ENCODE results near the gene CYP26B1.

CYP26B1 gene

GRCh38 chr2:72166279-72166678, 18.6 kb upstream of the CYP26B1 start:
- TF ChIP-seq POLR2A (IDR thresholded peaks at IDR 0.05; ENCODE audit: low read depth, low read length) = no peak
- FAIRE-seq (no peak), DNase-seq (ENCODE audit: insufficient read length, low spot score) (no peak)

- DNase-seq (ENCODE audit: insufficient read length, low spot score) (no peak), FAIRE-seq (no peak)
- no peak for TF ChIP-seq POLR2A (IDR thresholded peaks at IDR 0.05; ENCODE audit: low read depth, low read length)
These were observed 18.1 kb upstream of the CYP26B1 start for GRCh38 chr2:72165792-72166191.

- FAIRE-seq = no peak
- no peak for DNase-seq (ENCODE audit: insufficient read length, low spot score)
- no peak for TF ChIP-seq POLR2A (IDR thresholded peaks at IDR 0.05; ENCODE audit: low read depth, low read length)
These were observed 14.9 kb upstream of the CYP26B1 start for GRCh38 chr2:72162574-72162973.

GRCh38 chr2:72159211-72159993, 11.7 kb upstream of the CYP26B1 start:
- FAIRE-seq = no peak
- DNase-seq (ENCODE audit: insufficient read length, low spot score) = no peak
- TF ChIP-seq POLR2A (IDR thresholded peaks at IDR 0.05; ENCODE audit: low read depth, low read length) = no peak

GRCh38 chr2:72157871-72158771, 10.5 kb upstream of the CYP26B1 start:
- TF ChIP-seq POLR2A (IDR thresholded peaks at IDR 0.05; ENCODE audit: low read depth, low read length) = no peak

GRCh38 chr2:72156872-72157271, 9.2 kb upstream of the CYP26B1 start:
- DNase-seq (ENCODE audit: insufficient read length, low spot score) (no peak), FAIRE-seq (no peak)

More at GRCh38 chr2:72157871-72158771, 10.5 kb upstream of the CYP26B1 start:
- FAIRE-seq (no peak), DNase-seq (ENCODE audit: insufficient read length, low spot score) (no peak)

GRCh38 chr2:72155737-72156136, 8.1 kb upstream of the CYP26B1 start:
- FAIRE-seq = no peak

More at GRCh38 chr2:72156872-72157271, 9.2 kb upstream of the CYP26B1 start:
- no peak for TF ChIP-seq POLR2A (IDR thresholded peaks at IDR 0.05; ENCODE audit: low read depth, low read length)

GRCh38 chr2:72155151-72155550, 7.5 kb upstream of the CYP26B1 start:
- no peak for DNase-seq (ENCODE audit: insufficient read length, low spot score)
- FAIRE-seq = no peak
- no peak for TF ChIP-seq POLR2A (IDR thresholded peaks at IDR 0.05; ENCODE audit: low read depth, low read length)

More at GRCh38 chr2:72155737-72156136, 8.1 kb upstream of the CYP26B1 start:
- TF ChIP-seq POLR2A (IDR thresholded peaks at IDR 0.05; ENCODE audit: low read depth, low read length) = no peak
- no peak for DNase-seq (ENCODE audit: insufficient read length, low spot score)

GRCh38 chr2:72154386-72154975, 6.8 kb upstream of the CYP26B1 start:
- no peak for DNase-seq (ENCODE audit: insufficient read length, low spot score)

GRCh38 chr2:72153924-72154323, 6.3 kb upstream of the CYP26B1 start:
- FAIRE-seq (no peak), DNase-seq (ENCODE audit: insufficient read length, low spot score) (no peak)
- no peak for TF ChIP-seq POLR2A (IDR thresholded peaks at IDR 0.05; ENCODE audit: low read depth, low read length)

More at GRCh38 chr2:72154386-72154975, 6.8 kb upstream of the CYP26B1 start:
- FAIRE-seq = no peak
- TF ChIP-seq POLR2A (IDR thresholded peaks at IDR 0.05; ENCODE audit: low read depth, low read length) = no peak

- no peak for TF ChIP-seq POLR2A (IDR thresholded peaks at IDR 0.05; ENCODE audit: low read depth, low read length)
- FAIRE-seq (no peak), DNase-seq (ENCODE audit: insufficient read length, low spot score) (no peak)
These were observed 5.5 kb upstream of the CYP26B1 start for GRCh38 chr2:72153026-72153791.

GRCh38 chr2:72150861-72151356, 3.2 kb upstream of the CYP26B1 start:
- DNase-seq (ENCODE audit: insufficient read length, low spot score) (no peak), FAIRE-seq (no peak)
- TF ChIP-seq POLR2A (IDR thresholded peaks at IDR 0.05; ENCODE audit: low read depth, low read length) = no peak

Measured in H54 (cell line).